ENCODE data around the gene DYSF.

Gene DYSF

GRCh38 chr2:71526975-71527374, 73.6 kb downstream of the DYSF start:
- H4K20me1 ChIP-seq (ENCODE audit: insufficient read depth, low read length): no peaks in the 10 kb centered on the region
- H3K9ac ChIP-seq (ENCODE audit: low read length): no peak overlapping the region
- no peak overlapping the region for H3K27ac ChIP-seq (ENCODE audit: low read length)
- no peaks in the 10 kb centered on the region for H3K4me1 ChIP-seq (ENCODE audit: low read length)
- no peaks in the 10 kb centered on the region for H3F3A ChIP-seq (ENCODE audit: insufficient read depth, low read length)
- H3K79me2 ChIP-seq (ENCODE audit: low read length): no peaks in the 10 kb centered on the region
- no peaks in the 10 kb centered on the region for H3K27me3 ChIP-seq (replicated peaks; ENCODE audit: insufficient read depth, low read length)
- H3K4me2 ChIP-seq (ENCODE audit: low read depth, low read length): no peak overlapping the region
- H2AFZ ChIP-seq (ENCODE audit: low read length): no peak overlapping the region
- H3K9me2 ChIP-seq (replicated peaks; ENCODE audit: insufficient read depth, low read length): no peaks in the 10 kb centered on the region
- no peaks in the 10 kb centered on the region for H3K36me3 ChIP-seq (replicated peaks; ENCODE audit: insufficient read depth, low read length)
- DNase-seq: no peak
- H3K4me3 ChIP-seq (ENCODE audit: low read length): no peak overlapping the region
- TF ChIP-seq EZH2phosphoT487 (IDR thresholded peaks at IDR 0.05; ENCODE audit: low read length) (no peak), EZH2 (optimal IDR thresholded peaks at IDR 0.05; ENCODE audit: low read depth, low read length) (no peak), CTCF (IDR thresholded peaks at IDR 0.05; ENCODE audit: low read length) (no peak)
- no peaks in the 10 kb centered on the region for H3K9me3 ChIP-seq (replicated peaks; ENCODE audit: insufficient read depth, low read length)

- H2AFZ ChIP-seq (ENCODE audit: low read length): no peak overlapping the region
- no peaks in the 10 kb centered on the region for H4K20me1 ChIP-seq (ENCODE audit: insufficient read depth, low read length)
- H3K9me3 ChIP-seq (replicated peaks; ENCODE audit: insufficient read depth, low read length): no peaks in the 10 kb centered on the region
- no peaks in the 10 kb centered on the region for H3K9me2 ChIP-seq (replicated peaks; ENCODE audit: insufficient read depth, low read length)
- no peak for DNase-seq
- TF ChIP-seq EZH2phosphoT487 (IDR thresholded peaks at IDR 0.05; ENCODE audit: low read length): no peak
- TF ChIP-seq EZH2 (optimal IDR thresholded peaks at IDR 0.05; ENCODE audit: low read depth, low read length): no peak
- no peak for TF ChIP-seq CTCF (IDR thresholded peaks at IDR 0.05; ENCODE audit: low read length)
- H3K4me2 ChIP-seq (ENCODE audit: low read depth, low read length): no peak overlapping the region
- H3K27me3 ChIP-seq (replicated peaks; ENCODE audit: insufficient read depth, low read length): no peaks in the 10 kb centered on the region
- H3F3A ChIP-seq (ENCODE audit: insufficient read depth, low read length): no peaks in the 10 kb centered on the region
- H3K4me3 ChIP-seq (ENCODE audit: low read length): no peak overlapping the region
- H3K4me1 ChIP-seq (ENCODE audit: low read length): no peaks in the 10 kb centered on the region
- no peak overlapping the region for H3K27ac ChIP-seq (ENCODE audit: low read length)
- H3K9ac ChIP-seq (ENCODE audit: low read length): no peak overlapping the region
- no peaks in the 10 kb centered on the region for H3K36me3 ChIP-seq (replicated peaks; ENCODE audit: insufficient read depth, low read length)
- no peaks in the 10 kb centered on the region for H3K79me2 ChIP-seq (ENCODE audit: low read length)
These were observed 74.8 kb downstream of the DYSF start for GRCh38 chr2:71528131-71528591.

- no peak for DNase-seq
- Histone ChIP-seq H2AFZ (ENCODE audit: low read length) (no peak overlapping the region), H3K9ac (ENCODE audit: low read length) (no peak overlapping the region), H3F3A (ENCODE audit: insufficient read depth, low read length) (no peaks in the 10 kb centered on the region), H3K4me1 (ENCODE audit: low read length) (no peaks in the 10 kb centered on the region), H3K9me3 (replicated peaks; ENCODE audit: insufficient read depth, low read length) (no peaks in the 10 kb centered on the region), H3K27ac (ENCODE audit: low read length) (no peak overlapping the region), H3K36me3 (replicated peaks; ENCODE audit: insufficient read depth, low read length) (no peaks in the 10 kb centered on the region), H3K4me2 (ENCODE audit: low read depth, low read length) (no peak overlapping the region), H4K20me1 (ENCODE audit: insufficient read depth, low read length) (no peaks in the 10 kb centered on the region), H3K27me3 (replicated peaks; ENCODE audit: insufficient read depth, low read length) (no peaks in the 10 kb centered on the region), H3K79me2 (ENCODE audit: low read length) (no peaks in the 10 kb centered on the region), H3K4me3 (ENCODE audit: low read length) (no peak overlapping the region), H3K9me2 (replicated peaks; ENCODE audit: insufficient read depth, low read length) (no peaks in the 10 kb centered on the region)
- TF ChIP-seq EZH2 (optimal IDR thresholded peaks at IDR 0.05; ENCODE audit: low read depth, low read length) (no peak), EZH2phosphoT487 (IDR thresholded peaks at IDR 0.05; ENCODE audit: low read length) (no peak), CTCF (IDR thresholded peaks at IDR 0.05; ENCODE audit: low read length) (no peak)
These were observed 75.4 kb downstream of the DYSF start for GRCh38 chr2:71528749-71529148.
